Measurements from ENCODE around the gene B3GALT5. TPM values are rescaled to one million over a fixed set of nuclear protein-coding genes. Genes with fewer than 3 reads are reported as not detected.

Gene B3GALT5
- total RNA-seq, 1 experiment from 2014 or later: 0.18 TPM

GRCh38 chr21:39632796-39633442 is 20.2 kb downstream of the B3GALT5 start:
- H3K4me3 ChIP-seq (ENCODE audit: low read depth, low read length): no peak overlapping the region
- POLR2A ChIA-PET: no interaction called here

GRCh38 chr21:39633770-39634181 is 21.0 kb downstream of the B3GALT5 start:
- no TSS peak for BruUV-seq (replicated peaks)
- Mint-ChIP-seq H3K27ac (ENCODE audit: unreplicated experiment) (no peak overlapping the region), H3K27me3 (ENCODE audit: insufficient read depth, unreplicated experiment) (no peaks in the 10 kb centered on the region), H3K36me3 (ENCODE audit: insufficient read depth, unreplicated experiment) (no peaks in the 10 kb centered on the region), H3K4me3 (ENCODE audit: unreplicated experiment) (no peak overlapping the region), H3K9me3 (ENCODE audit: unreplicated experiment) (no peaks in the 10 kb centered on the region), H3K4me1 (ENCODE audit: low read depth, unreplicated experiment) (peaks cover 22% of the 10 kb centered on the region)
- intact Hi-C loops (cut with micrococcal nuclease; ENCODE audit: unreplicated experiment): loop anchor here (5.0 kb wide), 1 partner anchor 116 kb away; no protein-coding TSS in a partner anchor
- Histone ChIP-seq H3K4me1 (peaks cover 29% of the 10 kb centered on the region), H3K9me3 (no peaks in the 10 kb centered on the region), H3K4me3 (ENCODE audit: low read depth, low read length) (no peak overlapping the region), H3K36me3 (ENCODE audit: control insufficient read depth, insufficient read depth, low read length) (no peaks in the 10 kb centered on the region; the same call in 1 of the 2 replicates), H3K27me3 (replicated peaks; ENCODE audit: control insufficient read depth, insufficient read depth, low read length) (no peaks in the 10 kb centered on the region)
- TF ChIP-seq CTCF (IDR thresholded peaks at IDR 0.05; ENCODE audit: insufficient read depth in 1 of 2, low read depth in 1 of 2, low read length in 1 of 2, severe bottlenecking in 1 of 2, unreplicated experiment in 1 of 2): no peak
- no peak for DNase-seq
- CTCF ChIA-PET: no interaction called here
- POLR2A ChIA-PET: no interaction called here

More at GRCh38 chr21:39632796-39633442, 20.2 kb downstream of the B3GALT5 start:
- DNase-seq: no peak
- Mint-ChIP-seq H3K27ac (ENCODE audit: unreplicated experiment) (peak overlapping the region; percentile 40), H3K27me3 (ENCODE audit: insufficient read depth, unreplicated experiment) (no peaks in the 10 kb centered on the region), H3K4me1 (ENCODE audit: low read depth, unreplicated experiment) (peaks cover 20% of the 10 kb centered on the region), H3K4me3 (ENCODE audit: unreplicated experiment) (no peak overlapping the region), H3K36me3 (ENCODE audit: insufficient read depth, unreplicated experiment) (no peaks in the 10 kb centered on the region), H3K9me3 (ENCODE audit: unreplicated experiment) (no peaks in the 10 kb centered on the region)
- no TSS peak for BruUV-seq (replicated peaks)
- Histone ChIP-seq H3K36me3 (ENCODE audit: control insufficient read depth, insufficient read depth, low read length) (no peaks in the 10 kb centered on the region; the same call in 1 of the 2 replicates), H3K9me3 (no peaks in the 10 kb centered on the region), H3K27me3 (replicated peaks; ENCODE audit: control insufficient read depth, insufficient read depth, low read length) (no peaks in the 10 kb centered on the region), H3K4me1 (peaks cover 33% of the 10 kb centered on the region)
- CTCF ChIA-PET: no interaction called here
- TF ChIP-seq CTCF (IDR thresholded peaks at IDR 0.05; ENCODE audit: insufficient read depth in 1 of 2, low read depth in 1 of 2, low read length in 1 of 2, severe bottlenecking in 1 of 2, unreplicated experiment in 1 of 2): no peak
- intact Hi-C loops (cut with micrococcal nuclease; ENCODE audit: unreplicated experiment): loop anchor here (5.0 kb wide), 1 partner anchor 116 kb away; no protein-coding TSS in a partner anchor

GRCh38 chr21:39634507-39634906 is 21.8 kb downstream of the B3GALT5 start:
- H3K27me3 ChIP-seq (replicated peaks; ENCODE audit: control insufficient read depth, insufficient read depth, low read length): no peaks in the 10 kb centered on the region
- ChIA-PET POLR2A (no interaction called here), CTCF (no interaction called here)
- H3K4me1 ChIP-seq: peaks cover 29% of the 10 kb centered on the region
- peaks cover 25% of the 10 kb centered on the region for H3K4me1 Mint-ChIP-seq (ENCODE audit: low read depth, unreplicated experiment)
- no peaks in the 10 kb centered on the region for H3K36me3 Mint-ChIP-seq (ENCODE audit: insufficient read depth, unreplicated experiment)
- H3K9me3 Mint-ChIP-seq (ENCODE audit: unreplicated experiment): no peaks in the 10 kb centered on the region
- DNase-seq: no peak
- no peak for TF ChIP-seq CTCF (IDR thresholded peaks at IDR 0.05; ENCODE audit: insufficient read depth in 1 of 2, low read depth in 1 of 2, low read length in 1 of 2, severe bottlenecking in 1 of 2, unreplicated experiment in 1 of 2)
- H3K9me3 ChIP-seq: no peaks in the 10 kb centered on the region
- H3K36me3 ChIP-seq (ENCODE audit: control insufficient read depth, insufficient read depth, low read length): no peaks in the 10 kb centered on the region; the same call in 1 of the 2 replicates
- H3K4me3 Mint-ChIP-seq (ENCODE audit: unreplicated experiment): no peak overlapping the region
- H3K27ac Mint-ChIP-seq (ENCODE audit: unreplicated experiment): no peak overlapping the region
- no peak overlapping the region for H3K4me3 ChIP-seq (ENCODE audit: low read depth, low read length)
- H3K27me3 Mint-ChIP-seq (ENCODE audit: insufficient read depth, unreplicated experiment): no peaks in the 10 kb centered on the region
- intact Hi-C loops (cut with micrococcal nuclease; ENCODE audit: unreplicated experiment): loop anchor here (5.0 kb wide), 1 partner anchor 117 kb away; no protein-coding TSS in a partner anchor
- no TSS peak for BruUV-seq (replicated peaks)
